Spleen (tissue), 11 donors: ENCODE data around the gene ALK. TPM values are rescaled to one million over a fixed set of nuclear protein-coding genes. Genes with fewer than 3 reads are reported as not detected.

Experiments
- DNase-seq: peaks from one replicate; pipeline ENCODE4 v3.0.0-alpha.2; 2020
- H3K27ac ChIP-seq, 8 donors: fragments of 200-600 bp; sonication (generic) in 7 of 8; 1 replicate in 4 of 8; 2 replicates in 4 of 8; pipeline versions ENCODE4 v1.5.0 to v1.8.0; 2016 to 2021; ENCODE audit warnings: inconsistent platforms in 4 of 8, mild to moderate bottlenecking in 4 of 8, moderate library complexity in 1 of 8
- H3K27me3 ChIP-seq, 7 donors: fragments of 200-600 bp; sonication (generic) in 6 of 7; replicated peaks in 1 of 7; 1 replicate in 4 of 7; 2 replicates in 3 of 7; pipeline versions ENCODE4 v1.5.0 to v1.8.0; 2016 to 2021; ENCODE audit warnings: inconsistent platforms in 3 of 7, mild to moderate bottlenecking in 1 of 7
- H3K36me3 ChIP-seq, 6 donors: fragments of 200-600 bp; sonication (generic) in 5 of 6; 1 replicate in 4 of 6; 2 replicates in 2 of 6; pipeline versions ENCODE4 v1.5.0 to v1.8.0; 2016 to 2021; ENCODE audit warnings: inconsistent platforms in 2 of 6
- H3K4me1 ChIP-seq, 6 donors: fragments of 200-600 bp; sonication (generic) in 5 of 6; 1 replicate in 3 of 6; 2 replicates in 3 of 6; pipeline versions ENCODE4 v1.5.0 to v1.8.0; 2016 to 2021; ENCODE audit warnings: inconsistent platforms in 3 of 6
- H3K4me3 ChIP-seq, 8 donors: fragments of 200-600 bp; sonication (generic) in 7 of 8; 1 replicate in 4 of 8; 2 replicates in 4 of 8; pipeline versions ENCODE4 v1.5.0 to v1.8.0; 2016 to 2021; ENCODE audit warnings: inconsistent platforms in 4 of 8, mild to moderate bottlenecking in 4 of 8, moderate library complexity in 2 of 8
- H3K9me3 ChIP-seq, 8 donors: fragments of 200-600 bp; sonication (generic) in 7 of 8; 1 replicate in 4 of 8; 2 replicates in 4 of 8; pipeline versions ENCODE4 v1.5.0 to v1.8.0; 2016 to 2021; ENCODE audit warnings: inconsistent platforms in 4 of 8
- CTCF ChIP-seq, 11 experiments: fragments of 200-600 bp in 7 of 11; fragments of 450-650 bp in 4 of 11; sonication (generic) in 4 of 11; IDR thresholded peaks in 8 of 11; conservative IDR thresholded peaks in 3 of 11; 1 replicate in 7 of 11; 2 replicates in 4 of 11; pipeline versions ENCODE4 v1.4.0 to v1.8.0; 2016 to 2021; ENCODE audit warnings: antibody characterized with exemption in 11 of 11, inconsistent platforms in 4 of 11, mild to moderate bottlenecking in 1 of 11
- POLR2A ChIP-seq, 3 donors: fragments of 450-650 bp; IDR thresholded peaks; one replicate each; pipeline ENCODE4 v1.5.1; 2017; ENCODE audit warnings: antibody characterized with exemption in 3 of 3, mild to moderate bottlenecking in 1 of 3
- POLR2AphosphoS5 ChIP-seq, 3 donors: sonication (generic); formaldehyde crosslinking; IDR thresholded peaks; one replicate each; pipeline ENCODE4 v1.5.1; 2017; ENCODE audit warnings: antibody characterized with exemption in 3 of 3
- WGBS, 5 donors: extraction: QIAGEN DNeasy Blood & Tissue Kit in 3 of 5; methylation state at CpG; one replicate each; pipeline versions ENCODE4 v1.1.5 to v1.1.7; 2013 to 2018; 5-methylcytosine and 5-hydroxymethylcytosine counted together
- intact Hi-C: fragments of 100-400 bp; cut with DNase I; formaldehyde crosslinking; loops from one replicate; pipeline ENCODE4 v1.15.0; 2023; ENCODE audit warnings: low total_unique reads
- polyA plus RNA-seq, 3 donors: library from polyadenylated mRNA; stranded (reverse); fragments of 200-250 nt; gene quantifications; one replicate each; pipeline ENCODE4 v1.2.1, GENCODE V29; 2013
- total RNA-seq, 7 donors: library from RNA; depleted of rRNA in 3 of 7; stranded (reverse); fragments of >200 nt in 3 of 7; fragmentation: NEBNext Ultra II Directional in 4 of 7; extraction: Animal tissue kit (Norgen Biotek cat#: 25700) in 4 of 7; gene quantifications; one replicate each; pipeline versions ENCODE4 v1.1.0 to v1.2.1, GENCODE V29; 2016 to 2021
- donor health status: healthy with polysubstance abuse.
- donor health status: DM: no; HTN: no; CAD: no; lungs with moderate emphysema.
- donor health status: DM: no; HTN: no; CAD: no.
- donor health status: Bipolar disorder and iron deficiency.
- donor health status: healthy.
- donor health status: DM: no; HTN: no; CAD: no.
- donor health status: DM: yes; HTN: yes; CAD: no.

Gene ALK
- total and polyA plus RNA-seq, 10 donors, result 0.03 to 0.28 (median 0.06) TPM; not detected in 7

- intact Hi-C loops, result no loop called here
Observed at GRCh38 chr2:29296585-29296984, 624.8 kb downstream of the ALK start.

GRCh38 chr2:29295845-29296244 is 625.5 kb downstream of the ALK start:
- WGBS, 5 donors, result 33 to 49% (median 46%) methylated on average over 4 of the region's 4 CpGs
- Histone ChIP-seq H3K36me3 (no peaks in the 10 kb centered on the region), H3K9me3 (no peaks in the 10 kb centered on the region), H3K4me1 (no peaks in the 10 kb centered on the region), H3K27me3 (peaks cover 0 to 18% (median 6%) of the 10 kb centered on the region in 7 donors), H3K27ac (no peak overlapping the region), H3K4me3 (no peak overlapping the region)
- no peak for DNase-seq
- TF ChIP-seq POLR2A (IDR thresholded peaks at IDR 0.05) (no peak), CTCF (IDR thresholded peaks at IDR 0.05 in 8 of 11, conservative IDR thresholded peaks at IDR 0.05 in 3 of 11) (no peak)
- intact Hi-C loops, result no loop called here

More at GRCh38 chr2:29296585-29296984, 624.8 kb downstream of the ALK start:
- WGBS, 5 donors, result 78 to 91% (median 81%) methylated on average over 10 of the region's 10 CpGs
- Histone ChIP-seq H3K4me1 (no peaks in the 10 kb centered on the region), H3K27me3 (peaks cover 0 to 25% (median 6%) of the 10 kb centered on the region in 7 donors), H3K4me3 (no peak overlapping the region), H3K36me3 (no peaks in the 10 kb centered on the region), H3K27ac (no peak overlapping the region), H3K9me3 (no peaks in the 10 kb centered on the region)
- TF ChIP-seq POLR2AphosphoS5 (IDR thresholded peaks at IDR 0.05) (no peak), POLR2A (IDR thresholded peaks at IDR 0.05) (no peak), CTCF (IDR thresholded peaks at IDR 0.05 in 8 of 11, conservative IDR thresholded peaks at IDR 0.05 in 3 of 11) (no peak)
- no peak for DNase-seq

- no peaks in the 10 kb centered on the region for H3K36me3 ChIP-seq
- H3K27me3 ChIP-seq, result peaks cover 0 to 23% (median 6%) of the 10 kb centered on the region in 7 donors
- no peak overlapping the region for H3K27ac ChIP-seq
- H3K9me3 ChIP-seq, result no peaks in the 10 kb centered on the region
- no peaks in the 10 kb centered on the region for H3K4me1 ChIP-seq
- TF ChIP-seq POLR2AphosphoS5 (IDR thresholded peaks at IDR 0.05) (no peak), POLR2A (IDR thresholded peaks at IDR 0.05) (no peak), CTCF (IDR thresholded peaks at IDR 0.05 in 8 of 11, conservative IDR thresholded peaks at IDR 0.05 in 3 of 11) (no peak)
- intact Hi-C loops, result no loop called here
- no peak for DNase-seq
- H3K4me3 ChIP-seq, result no peak overlapping the region
- 16 to 28% (median 19%) methylated on average over 5 of the region's 5 CpGs for WGBS, 5 donors
Observed at GRCh38 chr2:29293830-29294438, 627.5 kb downstream of the ALK start.

- no peaks in the 10 kb centered on the region for H3K4me1 ChIP-seq
- no peak for DNase-seq
- TF ChIP-seq CTCF (IDR thresholded peaks at IDR 0.05 in 8 of 11, conservative IDR thresholded peaks at IDR 0.05 in 3 of 11) (no peak), POLR2A (IDR thresholded peaks at IDR 0.05) (no peak), POLR2AphosphoS5 (IDR thresholded peaks at IDR 0.05) (no peak)
- 65 to 77% (median 71%) methylated on average over 8 of the region's 8 CpGs for WGBS, 5 donors
- no peaks in the 10 kb centered on the region for H3K36me3 ChIP-seq
- H3K27me3 ChIP-seq, result peaks cover 0 to 31% (median 6%) of the 10 kb centered on the region in 7 donors
- intact Hi-C loops, result no loop called here
- no peak overlapping the region for H3K4me3 ChIP-seq
- no peak overlapping the region for H3K27ac ChIP-seq
- H3K9me3 ChIP-seq, result peaks cover 0 to 3% (median 0%) of the 10 kb centered on the region in 8 donors
Observed at GRCh38 chr2:29290293-29291047, 630.9 kb downstream of the ALK start.
